ENCODE results near the gene KAT6B.

Gene KAT6B

GRCh38 chr10:74836877-74837276 is 10.5 kb downstream of the KAT6B start:
- Histone ChIP-seq H3K4me1 (peaks cover 4% of the 10 kb centered on the region), H3K9me3 (no peaks in the 10 kb centered on the region), H3K36me3 (no peaks in the 10 kb centered on the region), H3K4me3 (ENCODE audit: low read depth, low read length) (no peak overlapping the region), H3K27me3 (no peaks in the 10 kb centered on the region)
- no peak for DNase-seq
- TF ChIP-seq CTCF (IDR thresholded peaks at IDR 0.05; ENCODE audit: low read depth, low read length): no peak

DNA sequence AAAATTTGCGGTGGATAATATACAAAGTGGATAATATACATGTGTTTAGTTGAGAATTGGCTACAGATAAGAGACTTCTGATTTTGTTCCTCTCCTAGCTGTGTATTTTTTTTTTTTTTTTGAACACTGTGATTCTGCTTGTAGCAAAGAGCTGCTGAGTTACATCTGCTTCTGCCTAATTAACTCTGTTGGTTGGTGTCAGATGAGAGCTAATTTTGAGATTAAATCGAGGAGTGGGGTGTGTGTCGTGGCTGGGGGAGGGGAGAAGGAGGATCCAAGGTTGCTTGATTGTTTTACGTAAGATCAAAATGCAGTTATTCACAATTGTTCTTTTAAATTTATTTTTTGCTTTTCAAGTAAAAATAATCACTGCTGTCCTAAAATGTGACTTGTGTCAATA is 11.3 kb downstream of the KAT6B start:
- Histone ChIP-seq H3K27me3 (no peaks in the 10 kb centered on the region), H3K9me3 (no peaks in the 10 kb centered on the region), H3K4me3 (ENCODE audit: low read depth, low read length) (no peak overlapping the region), H3K4me1 (peaks cover 4% of the 10 kb centered on the region), H3K36me3 (no peaks in the 10 kb centered on the region)
- DNase-seq: no peak
- no peak for TF ChIP-seq CTCF (IDR thresholded peaks at IDR 0.05; ENCODE audit: low read depth, low read length)

DNA sequence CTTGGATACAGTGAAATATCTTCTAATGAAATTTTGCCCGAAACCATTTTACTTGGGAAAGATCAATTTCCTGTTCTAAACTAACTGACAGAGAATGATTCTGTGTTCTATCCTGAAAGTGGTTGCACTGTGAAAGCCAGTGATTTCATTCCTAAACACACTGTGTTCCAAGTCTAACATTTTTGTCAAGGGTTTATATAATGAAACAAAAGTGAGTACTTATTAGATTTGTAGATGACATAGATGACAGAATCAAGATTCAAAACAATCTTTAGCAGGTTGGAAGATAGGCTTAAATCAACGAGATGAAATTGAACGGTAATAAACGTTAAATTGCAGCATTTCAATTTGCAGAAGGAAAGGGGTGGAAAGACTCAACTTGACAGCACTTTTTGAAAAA is 13.3 kb downstream of the KAT6B start:
- TF ChIP-seq CTCF (IDR thresholded peaks at IDR 0.05; ENCODE audit: low read depth, low read length): no peak

GRCh38 chr10:74841265-74841973 is 15.0 kb downstream of the KAT6B start:
- Histone ChIP-seq H3K4me1 (peaks cover 4% of the 10 kb centered on the region), H3K4me3 (ENCODE audit: low read depth, low read length) (no peak overlapping the region), H3K9me3 (no peaks in the 10 kb centered on the region), H3K36me3 (no peaks in the 10 kb centered on the region), H3K27me3 (no peaks in the 10 kb centered on the region)
- TF ChIP-seq CTCF (IDR thresholded peaks at IDR 0.05; ENCODE audit: low read depth, low read length): no peak
- DNase-seq: no peak

More for the DNA sequence above, 13.3 kb downstream of the KAT6B start:
- no peaks in the 10 kb centered on the region for H3K27me3 ChIP-seq
- H3K36me3 ChIP-seq: no peaks in the 10 kb centered on the region
- no peaks in the 10 kb centered on the region for H3K9me3 ChIP-seq
- H3K4me1 ChIP-seq: peaks cover 4% of the 10 kb centered on the region
- no peak overlapping the region for H3K4me3 ChIP-seq (ENCODE audit: low read depth, low read length)
- no peak for DNase-seq

DNA sequence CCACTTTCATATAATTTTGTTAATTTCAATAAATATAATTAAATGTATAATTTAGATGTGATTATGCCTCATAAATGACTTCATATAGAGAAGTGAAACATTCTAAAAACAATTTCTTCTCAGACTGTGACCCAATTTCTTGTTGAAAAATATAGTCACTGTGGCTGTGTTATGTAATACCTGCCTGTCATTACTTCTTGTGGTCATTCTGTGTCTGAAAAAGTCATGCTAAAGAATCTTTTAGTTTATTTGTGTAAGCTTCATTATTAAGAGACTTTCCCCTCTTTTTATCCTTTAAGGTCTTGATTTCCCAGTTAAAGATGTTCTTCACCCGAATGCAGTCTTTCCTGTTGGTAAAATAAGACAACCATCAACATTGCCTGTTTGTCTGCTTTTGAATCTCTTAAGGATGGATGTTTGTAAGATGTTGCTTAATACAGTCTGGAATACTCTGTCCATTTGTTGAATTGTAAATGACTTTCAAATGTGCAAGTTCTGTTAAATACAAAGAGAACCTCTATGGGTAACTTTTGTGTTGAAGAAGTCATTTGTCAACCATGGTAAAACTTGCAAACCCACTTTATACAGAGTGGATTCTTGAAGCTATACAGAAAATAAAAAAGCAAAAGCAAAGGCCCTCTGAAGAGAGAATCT is 16.0 kb downstream of the KAT6B start:
- TF ChIP-seq CTCF (IDR thresholded peaks at IDR 0.05; ENCODE audit: low read depth, low read length): no peak
- Histone ChIP-seq H3K36me3 (no peaks in the 10 kb centered on the region), H3K4me1 (peaks cover 4% of the 10 kb centered on the region), H3K4me3 (ENCODE audit: low read depth, low read length) (no peak overlapping the region), H3K9me3 (no peaks in the 10 kb centered on the region), H3K27me3 (no peaks in the 10 kb centered on the region)
- DNase-seq: no peak

GRCh38 chr10:74846958-74847357 is 20.6 kb downstream of the KAT6B start:
- TF ChIP-seq CTCF (IDR thresholded peaks at IDR 0.05; ENCODE audit: low read depth, low read length): no peak
- Histone ChIP-seq H3K4me3 (ENCODE audit: low read depth, low read length) (no peak overlapping the region), H3K4me1 (peaks cover 6% of the 10 kb centered on the region; the same call in 1 of the 2 replicates), H3K9me3 (no peaks in the 10 kb centered on the region), H3K27me3 (no peaks in the 10 kb centered on the region), H3K36me3 (no peaks in the 10 kb centered on the region)
- no peak for DNase-seq

Data from BE2C (cell line).